ENCODE data around the gene TTC33.

The TTC33 gene

GRCh38 chr5:40618926-40619325 is 136.8 kb downstream of the TTC33 start:
- H3K4me3 ChIP-seq (ENCODE audit: low read depth, low read length): no peak overlapping the region
- in situ Hi-C loops (cut with HindIII; ENCODE audit: low sequenced_read_pairs): no loop called here
- no peak for DNase-seq (ENCODE audit: low read depth)
- TF ChIP-seq CTCF (IDR thresholded peaks at IDR 0.05; ENCODE audit: low read depth, low read length, missing control alignments): no peak

GRCh38 chr5:40616781-40617180 is 139.0 kb downstream of the TTC33 start:
- no peak for DNase-seq (ENCODE audit: low read depth)
- H3K4me3 ChIP-seq (ENCODE audit: low read depth, low read length): no peak overlapping the region
- no peak for TF ChIP-seq CTCF (IDR thresholded peaks at IDR 0.05; ENCODE audit: low read depth, low read length, missing control alignments)
- in situ Hi-C loops (cut with HindIII; ENCODE audit: low sequenced_read_pairs): no loop called here

GRCh38 chr5:40615586-40616170 is 140.1 kb downstream of the TTC33 start:
- TF ChIP-seq CTCF (IDR thresholded peaks at IDR 0.05; ENCODE audit: low read depth, low read length, missing control alignments): no peak
- DNase-seq (ENCODE audit: low read depth): no peak
- in situ Hi-C loops (cut with HindIII; ENCODE audit: low sequenced_read_pairs): no loop called here
- H3K4me3 ChIP-seq (ENCODE audit: low read depth, low read length): no peak overlapping the region

GRCh38 chr5:40614923-40615585 is 140.7 kb downstream of the TTC33 start:
- no peak for DNase-seq (ENCODE audit: low read depth)
- no peak overlapping the region for H3K4me3 ChIP-seq (ENCODE audit: low read depth, low read length)
- in situ Hi-C loops (cut with HindIII; ENCODE audit: low sequenced_read_pairs): no loop called here
- TF ChIP-seq CTCF (IDR thresholded peaks at IDR 0.05; ENCODE audit: low read depth, low read length, missing control alignments): no peak

GRCh38 chr5:40614466-40614865 is 141.3 kb downstream of the TTC33 start:
- in situ Hi-C loops (cut with HindIII; ENCODE audit: low sequenced_read_pairs): no loop called here

GRCh38 chr5:40607202-40607601 is 148.6 kb downstream of the TTC33 start:
- no peak overlapping the region for H3K4me3 ChIP-seq (ENCODE audit: low read depth, low read length)
- in situ Hi-C loops (cut with HindIII; ENCODE audit: low sequenced_read_pairs): no loop called here
- no peak for TF ChIP-seq CTCF (IDR thresholded peaks at IDR 0.05; ENCODE audit: low read depth, low read length, missing control alignments)
- no peak for DNase-seq (ENCODE audit: low read depth)

More at GRCh38 chr5:40614466-40614865, 141.3 kb downstream of the TTC33 start:
- no peak for TF ChIP-seq CTCF (IDR thresholded peaks at IDR 0.05; ENCODE audit: low read depth, low read length, missing control alignments)
- H3K4me3 ChIP-seq (ENCODE audit: low read depth, low read length): no peak overlapping the region
- no peak for DNase-seq (ENCODE audit: low read depth)
